ENCODE data around the gene GMDS.

GMDS gene

DNA sequence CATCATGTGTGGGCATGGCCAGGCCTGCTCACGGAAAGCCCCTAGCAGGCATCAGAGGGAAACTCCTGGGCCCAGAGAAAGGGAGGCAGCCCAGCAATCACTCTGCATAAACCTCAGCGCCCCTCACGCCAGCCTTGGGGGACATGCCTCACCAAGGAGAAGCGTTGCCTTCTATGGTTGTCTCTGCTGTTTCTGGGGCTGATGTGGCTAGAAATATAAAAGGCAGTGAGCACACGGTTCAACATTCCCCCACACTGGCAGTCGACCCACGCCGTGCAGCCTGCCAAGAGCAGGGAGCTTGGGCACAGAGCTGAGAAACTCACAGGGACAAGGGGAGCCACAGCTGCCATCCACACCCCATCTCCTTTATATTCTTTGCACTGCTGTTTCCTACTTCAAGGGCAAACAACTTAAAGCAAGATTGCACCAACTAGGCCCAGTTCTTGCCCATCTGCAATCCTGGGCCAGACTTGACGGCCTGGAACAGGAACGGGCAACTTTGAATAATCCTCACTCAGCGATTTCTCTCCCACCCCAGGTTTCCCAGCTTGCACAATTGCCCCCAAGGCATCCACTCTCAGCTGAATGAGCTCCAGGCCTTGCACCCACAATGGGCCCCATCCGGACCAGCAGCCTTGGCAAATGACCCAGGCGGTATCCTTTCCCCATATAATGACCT is 671.2 kb downstream of the GMDS start:
- DNase-seq (ENCODE audit: low read depth in 2 of 2) = no peak

All from stimulated activated CD8-positive, alpha-beta memory T cell treated with anti-CD3 and anti-CD28 coated beads, Interleukin-15, amount 100 ng/mL, for 48 hours (primary cell).